ENCODE data around the gene EMP2. TPM values are rescaled to one million over a fixed set of nuclear protein-coding genes. Genes with fewer than 3 reads are reported as not detected.

EMP2 gene
- polyA plus RNA-seq, 2 donors, result 68.6 to 90.9 TPM

DNA sequence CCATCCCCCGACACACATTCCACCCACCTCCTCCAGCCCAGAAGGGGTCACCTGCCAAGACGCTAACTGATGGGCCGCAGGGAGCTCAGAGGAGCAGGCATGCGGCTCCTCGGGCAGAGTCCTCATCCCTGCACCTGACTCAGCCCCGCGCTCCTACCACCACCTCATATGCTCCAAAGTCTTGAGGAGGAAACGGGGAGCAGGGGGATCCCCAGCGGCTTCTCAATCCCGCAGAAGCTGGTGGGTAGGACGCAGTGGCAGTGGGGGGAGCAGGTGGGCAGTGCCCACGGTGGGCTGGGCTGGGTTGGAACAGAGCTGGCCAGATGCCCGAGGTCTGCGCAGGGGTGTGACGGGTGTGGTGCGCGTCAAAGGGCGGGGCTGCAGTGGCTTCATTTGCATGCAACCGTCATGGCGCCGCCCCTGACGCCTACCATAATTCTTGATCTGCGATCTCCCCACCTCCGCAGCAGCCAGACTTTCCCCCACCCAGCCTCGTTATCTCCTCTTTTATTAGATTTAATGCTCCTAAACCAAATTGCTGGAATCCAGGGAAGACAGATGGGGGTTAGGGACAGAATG is 39.0 kb upstream of the EMP2 start:
- H3K27ac ChIP-seq (ENCODE audit: low read depth in 2 of 2, low read length in 1 of 2), result peak overlapping the region; percentile 90 to 96
- H3K9me3 ChIP-seq (ENCODE audit: control insufficient read depth in 2 of 2, insufficient read depth in 1 of 2, low read depth in 1 of 2, low read length in 1 of 2), result no peaks in the 10 kb centered on the region
- no peaks in the 10 kb centered on the region for H3K36me3 ChIP-seq (ENCODE audit: control insufficient read depth in 2 of 2, insufficient read depth in 2 of 2, low read length in 1 of 2)
- H3K4me1 ChIP-seq (ENCODE audit: control insufficient read depth in 2 of 2, insufficient read depth in 2 of 2, low read length in 1 of 2), result peaks cover 4 to 14% of the 10 kb centered on the region in 2 donors
- 23 to 25% methylated on average over 25 of the region's 25 CpGs for WGBS, 2 donors
- H3K27me3 ChIP-seq (ENCODE audit: control insufficient read depth in 1 of 2, insufficient read depth in 2 of 2, low read length in 2 of 2), result no peaks in the 10 kb centered on the region
- peak overlapping the region; percentile 30 to 37 for H3K4me3 ChIP-seq (ENCODE audit: low read depth in 1 of 2, low read length in 2 of 2)

- Histone ChIP-seq H3K9me3 (ENCODE audit: control insufficient read depth in 2 of 2, insufficient read depth in 1 of 2, low read depth in 1 of 2, low read length in 1 of 2) (no peaks in the 10 kb centered on the region), H3K27me3 (ENCODE audit: control insufficient read depth in 1 of 2, insufficient read depth in 2 of 2, low read length in 2 of 2) (no peaks in the 10 kb centered on the region), H3K27ac (ENCODE audit: low read depth in 2 of 2, low read length in 1 of 2) (peak overlapping the region; percentile 90 to 96), H3K4me1 (ENCODE audit: control insufficient read depth in 2 of 2, insufficient read depth in 2 of 2, low read length in 1 of 2) (peaks cover 4 to 14% of the 10 kb centered on the region in 2 donors), H3K4me3 (ENCODE audit: low read depth in 1 of 2, low read length in 2 of 2) (peak overlapping the region in 1 of 2 donors; percentile 37), H3K36me3 (ENCODE audit: control insufficient read depth in 2 of 2, insufficient read depth in 2 of 2, low read length in 1 of 2) (no peaks in the 10 kb centered on the region)
- WGBS, 2 donors, result 42 to 47% methylated on average over 12 to 13 of the region's 13 CpGs
Observed at GRCh38 chr16:10618710-10619209, 38.4 kb upstream of the EMP2 start.

DNA sequence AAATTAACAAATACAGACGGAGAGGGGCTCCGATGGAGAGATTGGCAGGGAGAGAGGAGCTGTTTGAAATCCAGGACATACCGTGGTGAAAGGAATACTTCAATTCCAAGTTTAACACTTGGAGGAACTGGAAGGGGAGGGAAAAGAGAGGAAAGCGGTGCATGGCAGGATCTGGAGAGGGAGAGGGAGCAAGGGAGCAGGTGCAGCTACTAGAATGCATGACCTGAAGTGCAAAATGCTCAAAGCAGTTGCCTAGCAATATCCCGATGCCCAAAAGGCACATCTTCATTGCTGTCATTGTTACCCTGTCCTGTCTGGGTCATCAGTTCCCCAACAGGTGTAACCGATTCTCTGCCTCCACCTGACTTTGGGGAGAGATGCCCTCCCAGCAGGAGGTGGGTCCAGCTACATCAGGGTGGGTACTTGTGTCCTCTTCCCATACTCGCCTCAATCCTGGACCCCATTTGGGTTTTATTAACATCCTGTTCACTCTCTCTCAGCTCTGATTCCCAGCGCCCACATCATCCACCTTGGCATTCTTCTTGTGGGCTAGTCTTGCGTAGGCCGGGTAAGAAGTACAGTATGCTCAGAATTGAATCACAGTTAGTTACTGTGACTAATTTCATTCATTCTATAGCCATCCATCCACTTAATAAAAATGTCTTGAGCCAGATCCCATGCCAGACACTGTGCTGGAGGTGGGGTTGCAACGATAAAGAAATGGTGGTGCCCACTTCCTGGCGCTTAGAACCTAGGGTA is 37.4 kb upstream of the EMP2 start:
- WGBS, 2 donors, result 54 to 60% methylated on average over 12 of the region's 12 CpGs
- Histone ChIP-seq H3K27me3 (ENCODE audit: control insufficient read depth in 1 of 2, insufficient read depth in 2 of 2, low read length in 2 of 2) (no peaks in the 10 kb centered on the region), H3K27ac (ENCODE audit: low read depth in 2 of 2, low read length in 1 of 2) (peak overlapping the region; percentile 73 to 97), H3K9me3 (ENCODE audit: control insufficient read depth in 2 of 2, insufficient read depth in 1 of 2, low read depth in 1 of 2, low read length in 1 of 2) (no peaks in the 10 kb centered on the region), H3K36me3 (ENCODE audit: control insufficient read depth in 2 of 2, insufficient read depth in 2 of 2, low read length in 1 of 2) (no peaks in the 10 kb centered on the region), H3K4me1 (ENCODE audit: control insufficient read depth in 2 of 2, insufficient read depth in 2 of 2, low read length in 1 of 2) (peaks cover 4 to 14% of the 10 kb centered on the region in 2 donors), H3K4me3 (ENCODE audit: low read depth in 1 of 2, low read length in 2 of 2) (no peak overlapping the region)

- Histone ChIP-seq H3K9me3 (ENCODE audit: control insufficient read depth in 2 of 2, insufficient read depth in 1 of 2, low read depth in 1 of 2, low read length in 1 of 2) (no peaks in the 10 kb centered on the region), H3K27me3 (ENCODE audit: control insufficient read depth in 1 of 2, insufficient read depth in 2 of 2, low read length in 2 of 2) (no peaks in the 10 kb centered on the region), H3K27ac (ENCODE audit: low read depth in 2 of 2, low read length in 1 of 2) (peak overlapping the region; percentile 92 to 97)
Observed at GRCh38 chr16:10616756-10617640, 36.6 kb upstream of the EMP2 start.

DNA sequence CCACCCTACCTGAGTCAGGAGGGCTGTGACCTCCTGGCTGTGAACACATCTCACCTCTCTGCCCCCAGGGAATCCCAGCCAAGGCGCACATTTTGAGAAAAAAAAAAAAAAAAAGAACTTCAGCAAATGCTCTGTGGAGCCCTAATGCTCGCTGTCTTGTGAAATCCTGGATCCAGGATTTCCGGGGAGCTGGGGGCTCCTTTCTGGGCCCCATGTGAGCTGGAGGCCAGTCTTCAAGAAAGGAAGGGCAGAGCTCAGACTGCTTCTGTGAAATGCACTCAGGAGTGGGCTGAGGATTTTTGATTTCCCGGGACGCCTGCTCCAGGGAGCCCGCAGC is 36.0 kb upstream of the EMP2 start:
- no peaks in the 10 kb centered on the region for H3K9me3 ChIP-seq (ENCODE audit: control insufficient read depth in 2 of 2, insufficient read depth in 1 of 2, low read depth in 1 of 2, low read length in 1 of 2)
- no peak overlapping the region for H3K4me3 ChIP-seq (ENCODE audit: low read depth in 1 of 2, low read length in 2 of 2)
- no peaks in the 10 kb centered on the region for H3K27me3 ChIP-seq (ENCODE audit: control insufficient read depth in 1 of 2, insufficient read depth in 2 of 2, low read length in 2 of 2)
- H3K36me3 ChIP-seq (ENCODE audit: control insufficient read depth in 2 of 2, insufficient read depth in 2 of 2, low read length in 1 of 2), result no peaks in the 10 kb centered on the region
- peak overlapping the region; percentile 92 to 97 for H3K27ac ChIP-seq (ENCODE audit: low read depth in 2 of 2, low read length in 1 of 2)
- peaks cover 4 to 14% of the 10 kb centered on the region in 2 donors for H3K4me1 ChIP-seq (ENCODE audit: control insufficient read depth in 2 of 2, insufficient read depth in 2 of 2, low read length in 1 of 2)
- WGBS, 2 donors, result 54 to 67% methylated on average over 6 of the region's 6 CpGs

More at GRCh38 chr16:10616756-10617640, 36.6 kb upstream of the EMP2 start:
- 30 to 46% methylated on average over 14 of the region's 14 CpGs for WGBS, 2 donors
- Histone ChIP-seq H3K4me1 (ENCODE audit: control insufficient read depth in 2 of 2, insufficient read depth in 2 of 2, low read length in 1 of 2) (peaks cover 4 to 14% of the 10 kb centered on the region in 2 donors), H3K4me3 (ENCODE audit: low read depth in 1 of 2, low read length in 2 of 2) (no peak overlapping the region), H3K36me3 (ENCODE audit: control insufficient read depth in 2 of 2, insufficient read depth in 2 of 2, low read length in 1 of 2) (no peaks in the 10 kb centered on the region)

DNA sequence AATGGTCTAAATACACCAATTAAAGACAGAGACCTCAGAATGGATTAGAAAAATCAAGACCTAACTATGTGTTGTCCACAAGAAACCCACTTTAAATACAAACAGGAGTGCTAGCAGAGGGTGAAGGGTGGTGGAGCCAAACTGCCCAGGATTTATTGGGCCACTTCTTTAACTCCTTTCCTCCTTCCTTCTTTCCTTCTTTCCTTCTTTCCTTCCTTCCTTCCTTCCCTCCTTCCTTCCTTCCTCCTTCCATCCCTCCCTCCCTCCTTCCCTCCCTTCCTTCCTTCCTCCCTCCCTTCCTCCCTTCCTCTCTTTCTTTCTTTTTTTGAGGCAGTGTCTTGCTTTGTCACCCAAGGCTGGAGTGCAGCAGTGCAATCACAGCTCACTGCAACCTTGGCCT is 34.3 kb upstream of the EMP2 start:
- Histone ChIP-seq H3K27me3 (ENCODE audit: control insufficient read depth in 1 of 2, insufficient read depth in 2 of 2, low read length in 2 of 2) (no peaks in the 10 kb centered on the region), H3K36me3 (ENCODE audit: control insufficient read depth in 2 of 2, insufficient read depth in 2 of 2, low read length in 1 of 2) (no peaks in the 10 kb centered on the region), H3K4me3 (ENCODE audit: low read depth in 1 of 2, low read length in 2 of 2) (no peak overlapping the region), H3K9me3 (ENCODE audit: control insufficient read depth in 2 of 2, insufficient read depth in 1 of 2, low read depth in 1 of 2, low read length in 1 of 2) (no peaks in the 10 kb centered on the region), H3K4me1 (ENCODE audit: control insufficient read depth in 2 of 2, insufficient read depth in 2 of 2, low read length in 1 of 2) (peaks cover 4 to 14% of the 10 kb centered on the region in 2 donors), H3K27ac (ENCODE audit: low read depth in 2 of 2, low read length in 1 of 2) (no peak overlapping the region)

DNA sequence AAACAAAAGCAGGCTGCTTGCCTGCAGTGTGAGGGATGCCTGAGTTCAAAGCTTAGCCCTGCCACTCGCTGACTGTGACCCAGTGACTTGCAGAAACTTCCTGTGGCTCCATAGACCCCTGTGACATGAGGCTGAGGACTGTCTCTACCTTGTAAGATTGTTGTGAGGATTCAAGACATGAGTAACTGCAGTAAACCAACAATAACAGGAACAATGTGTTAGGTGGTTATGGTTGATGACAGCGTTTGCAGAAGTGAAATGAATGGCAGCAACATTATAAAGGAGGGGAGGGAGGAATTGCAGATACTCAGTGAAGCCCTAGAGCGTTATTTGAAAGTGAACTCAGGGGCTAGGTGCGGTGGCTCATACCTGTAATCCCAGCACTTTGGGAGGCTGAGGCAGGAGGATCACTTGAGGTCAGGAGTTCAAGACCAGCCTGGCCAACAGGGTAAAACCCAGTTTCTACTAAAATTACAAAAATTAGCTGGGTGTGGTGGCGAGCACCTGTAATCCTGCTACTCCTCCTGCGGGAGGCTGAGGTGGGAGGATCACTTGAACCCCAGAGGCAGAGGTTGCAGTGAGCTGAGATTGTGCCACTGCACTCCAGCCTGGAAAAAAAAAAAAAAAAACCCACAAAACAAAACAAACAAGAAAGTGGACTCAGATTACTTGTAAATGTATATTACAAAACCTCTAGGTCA is 33.5 kb upstream of the EMP2 start:
- 76 to 80% methylated on average over 6 of the region's 6 CpGs for WGBS, 2 donors
- Histone ChIP-seq H3K9me3 (ENCODE audit: control insufficient read depth in 2 of 2, insufficient read depth in 1 of 2, low read depth in 1 of 2, low read length in 1 of 2) (no peaks in the 10 kb centered on the region), H3K27ac (ENCODE audit: low read depth in 2 of 2, low read length in 1 of 2) (no peak overlapping the region), H3K4me3 (ENCODE audit: low read depth in 1 of 2, low read length in 2 of 2) (no peak overlapping the region), H3K36me3 (ENCODE audit: control insufficient read depth in 2 of 2, insufficient read depth in 2 of 2, low read length in 1 of 2) (no peaks in the 10 kb centered on the region), H3K4me1 (ENCODE audit: control insufficient read depth in 2 of 2, insufficient read depth in 2 of 2, low read length in 1 of 2) (peaks cover 4 to 14% of the 10 kb centered on the region in 2 donors), H3K27me3 (ENCODE audit: control insufficient read depth in 1 of 2, insufficient read depth in 2 of 2, low read length in 2 of 2) (no peaks in the 10 kb centered on the region)

DNA sequence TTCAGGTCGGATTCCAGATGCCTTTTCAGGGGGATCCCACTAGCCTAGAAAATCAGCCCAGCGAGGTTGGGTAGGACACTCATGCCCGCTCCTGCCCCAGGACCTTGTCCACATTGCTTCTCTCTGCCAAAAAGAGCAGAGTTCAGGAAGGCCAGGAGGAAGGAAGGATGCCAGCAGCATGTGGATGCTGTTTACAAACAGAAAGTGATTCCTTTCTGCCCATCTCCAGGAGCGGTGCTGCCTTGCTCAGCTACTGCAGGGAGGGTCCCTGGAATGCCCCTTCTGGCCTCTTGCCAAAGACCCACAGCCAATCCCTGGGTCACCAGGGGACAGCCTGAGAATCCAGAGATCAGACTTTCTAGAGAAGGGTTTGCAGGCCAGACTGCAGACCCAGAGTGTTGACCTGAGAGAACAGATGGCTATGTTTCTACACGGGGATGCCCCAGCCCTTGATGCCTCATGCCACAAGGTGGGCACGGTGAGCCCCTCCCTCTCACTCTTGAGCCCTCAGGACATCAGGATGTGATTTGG is 32.3 kb upstream of the EMP2 start:
- 56 to 57% methylated on average over 6 of the region's 6 CpGs for WGBS, 2 donors
- no peaks in the 10 kb centered on the region for H3K9me3 ChIP-seq (ENCODE audit: control insufficient read depth in 2 of 2, insufficient read depth in 1 of 2, low read depth in 1 of 2, low read length in 1 of 2)

More for the DNA sequence above, 32.3 kb upstream of the EMP2 start:
- Histone ChIP-seq H3K27me3 (ENCODE audit: control insufficient read depth in 1 of 2, insufficient read depth in 2 of 2, low read length in 2 of 2) (no peaks in the 10 kb centered on the region), H3K4me3 (ENCODE audit: low read depth in 1 of 2, low read length in 2 of 2) (no peak overlapping the region), H3K27ac (ENCODE audit: low read depth in 2 of 2, low read length in 1 of 2) (no peak overlapping the region), H3K36me3 (ENCODE audit: control insufficient read depth in 2 of 2, insufficient read depth in 2 of 2, low read length in 1 of 2) (no peaks in the 10 kb centered on the region), H3K4me1 (ENCODE audit: control insufficient read depth in 2 of 2, insufficient read depth in 2 of 2, low read length in 1 of 2) (peaks cover 4 to 11% of the 10 kb centered on the region in 2 donors)

All from esophagus (tissue), 2 donors.